HEK293 (cell line): ENCODE results near the gene CTNNB1.

ENCODE experiments used
- BCL11A ChIP-seq: fragments of 450-650 bp; formaldehyde crosslinking; IDR thresholded peaks from 2 replicates; pipeline ENCODE4 v1.5.1; 2016; ENCODE audit warnings: low read depth, missing biosample characterization, missing genetic modification characterization
- CTCF ChIP-seq: fragments of 450-650 bp; formaldehyde crosslinking; IDR thresholded peaks from 2 replicates; pipeline ENCODE4 v1.5.1; 2016; ENCODE audit warnings: missing biosample characterization, missing genetic modification characterization
- KLF1 ChIP-seq: fragments of 450-650 bp; formaldehyde crosslinking; IDR thresholded peaks from 2 replicates; pipeline ENCODE4 v1.5.1; 2016; ENCODE audit warnings: missing biosample characterization, missing genetic modification characterization
- KLF16 ChIP-seq: fragments of 450-650 bp; formaldehyde crosslinking; IDR thresholded peaks from 2 replicates; pipeline ENCODE4 v1.5.1; 2017; ENCODE audit warnings: missing biosample characterization, missing genetic modification characterization
- MEIS1 ChIP-seq: sonication (generic); formaldehyde crosslinking; IDR thresholded peaks from 2 replicates; pipeline ENCODE4 v1.8.1; 2022; ENCODE audit warnings: missing genetic modification reagents, mild to moderate bottlenecking, borderline replicate concordance
- OVOL3 ChIP-seq: fragments of 450-650 bp; formaldehyde crosslinking; IDR thresholded peaks from 2 replicates; pipeline ENCODE4 v1.5.1; 2016; ENCODE audit warnings: missing biosample characterization, missing genetic modification characterization
- SP3 ChIP-seq: fragments of 450-650 bp; formaldehyde crosslinking; IDR thresholded peaks from 2 replicates; pipeline ENCODE4 v1.5.1; 2016; ENCODE audit warnings: missing biosample characterization, missing genetic modification characterization
- TCF7L2 ChIP-seq: IDR thresholded peaks from 2 replicates; pipeline ENCODE4 v1.6.1; 2011; ENCODE audit warnings: low read depth, mild to moderate bottlenecking, inconsistent platforms, low read length, moderate library complexity, borderline replicate concordance
- ZBTB26 ChIP-seq: fragments of 450-650 bp; formaldehyde crosslinking; optimal IDR thresholded peaks from 2 replicates; pipeline ENCODE3; 2016; ENCODE audit warnings: missing biosample characterization, mild to moderate bottlenecking, missing genetic modification characterization
- ZBTB44 ChIP-seq: fragments of 450-650 bp; IDR thresholded peaks from 2 replicates; pipeline ENCODE4 v1.5.1; 2018; ENCODE audit warnings: missing biosample characterization, mild to moderate bottlenecking, missing genetic modification characterization
- ZEB2 ChIP-seq: fragments of 450-650 bp; formaldehyde crosslinking; IDR thresholded peaks from 2 replicates; pipeline ENCODE4 v1.5.1; 2016; ENCODE audit warnings: missing biosample characterization, missing genetic modification characterization
- ZNF10 ChIP-seq: fragments of 450-650 bp; formaldehyde crosslinking; IDR thresholded peaks from 2 replicates; pipeline ENCODE4 v1.5.1; 2017; ENCODE audit warnings: missing biosample characterization, missing genetic modification characterization
- ZNF2 ChIP-seq: fragments of 450-650 bp; formaldehyde crosslinking; IDR thresholded peaks from 2 replicates; pipeline ENCODE4 v1.5.1; 2016; ENCODE audit warnings: missing biosample characterization, missing genetic modification characterization
- ZNF221 ChIP-seq: fragments of 450-650 bp; formaldehyde crosslinking; IDR thresholded peaks from 2 replicates; pipeline ENCODE4 v1.5.1; 2017; ENCODE audit warnings: missing biosample characterization, missing genetic modification characterization, borderline replicate concordance
- ZNF324 ChIP-seq: fragments of 450-650 bp; formaldehyde crosslinking; IDR thresholded peaks from 2 replicates; pipeline ENCODE4 v1.5.1; 2016; ENCODE audit warnings: missing biosample characterization, missing genetic modification characterization
- ZNF362 ChIP-seq: fragments of 450-650 bp; formaldehyde crosslinking; IDR thresholded peaks from 2 replicates; pipeline ENCODE4 v1.5.1; 2016; ENCODE audit warnings: missing biosample characterization, missing genetic modification characterization
- ZNF398 ChIP-seq: fragments of 450-650 bp; formaldehyde crosslinking; IDR thresholded peaks from 2 replicates; pipeline ENCODE4 v1.5.1; 2017; ENCODE audit warnings: missing biosample characterization, missing genetic modification characterization
- ZNF501 ChIP-seq: fragments of 450-650 bp; formaldehyde crosslinking; IDR thresholded peaks from 2 replicates; pipeline ENCODE4 v1.5.1; 2016; ENCODE audit warnings: missing biosample characterization, missing genetic modification characterization
- ZNF529 ChIP-seq: fragments of 450-650 bp; formaldehyde crosslinking; IDR thresholded peaks from 2 replicates; pipeline ENCODE4 v1.5.1; 2017; ENCODE audit warnings: missing genetic modification characterization, missing biosample characterization; ENCODE audit not compliant: insufficient replicate concordance
- ZNF580 ChIP-seq: fragments of 450-650 bp; formaldehyde crosslinking; IDR thresholded peaks from 2 replicates; pipeline ENCODE4 v1.5.1; 2016; ENCODE audit warnings: missing biosample characterization, missing genetic modification characterization
- ZNF639 ChIP-seq: fragments of 450-650 bp; formaldehyde crosslinking; IDR thresholded peaks from 2 replicates; pipeline ENCODE4 v1.5.1; 2016; ENCODE audit warnings: missing biosample characterization, missing genetic modification characterization
- ZNF654 ChIP-seq: fragments of 450-650 bp; formaldehyde crosslinking; IDR thresholded peaks from 2 replicates; pipeline ENCODE4 v1.5.1; 2016; ENCODE audit warnings: low read depth, missing biosample characterization, missing genetic modification characterization
- ZNF692 ChIP-seq: fragments of 450-650 bp; formaldehyde crosslinking; IDR thresholded peaks from 2 replicates; pipeline ENCODE4 v1.5.1; 2016; ENCODE audit warnings: missing biosample characterization, missing genetic modification characterization

CTNNB1 gene

GRCh38 chr3:41159588-41160189 is 39.6 kb upstream of the CTNNB1 start (continued):
- peak; percentile 77; the same call in 1 of the 2 replicates for TF ChIP-seq ZNF2 (tag by site-specific recombination)
- 0 out of 2 replicates have a peak, but pooled peaks have one; percentile 22 for TF ChIP-seq ZNF324
- TF ChIP-seq SP3 (tag by site-specific recombination) = 0 out of 2 replicates have a peak, but pooled peaks have one; percentile 11
- 0 out of 2 replicates have a peak, but pooled peaks have one; percentile 16 for TF ChIP-seq TCF7L2
- TF ChIP-seq MEIS1 (CRISPR knock-in tag) = peak; percentile 38; the same call in 1 of the 2 replicates
- TF ChIP-seq ZNF501 (tag by site-specific recombination) = no peak
- TF ChIP-seq ZNF639 (tag by site-specific recombination) = peak; percentile 61; the same call in 1 of the 2 replicates
- peak; percentile 54; the same call in 1 of the 2 replicates for TF ChIP-seq BCL11A
- TF ChIP-seq ZEB2 (tag by site-specific recombination) = peak; percentile 62
- no peak for TF ChIP-seq CTCF (tag by site-specific recombination)
- TF ChIP-seq OVOL3 (tag by site-specific recombination) = no peak
- TF ChIP-seq ZNF529 (tag by site-specific recombination) = no peak
- peak; percentile 79 for TF ChIP-seq ZNF580 (tag by site-specific recombination)
- TF ChIP-seq ZNF398 = peak; percentile 44
- 0 out of 2 replicates have a peak, but pooled peaks have one; percentile 38 for TF ChIP-seq ZBTB44 (tag by site-specific recombination)
- TF ChIP-seq KLF16 = 0 out of 2 replicates have a peak, but pooled peaks have one; percentile 32
- 0 out of 2 replicates have a peak, but pooled peaks have one; percentile 17 for TF ChIP-seq ZNF10
- no peak for TF ChIP-seq ZNF221 (tag by site-specific recombination)
- peak; percentile 56; the same call in 1 of the 2 replicates for TF ChIP-seq ZNF692 (tag by site-specific recombination)
- no peak for TF ChIP-seq ZNF654 (tag by site-specific recombination)
- TF ChIP-seq ZNF362 (tag by site-specific recombination) = no peak
- peak; percentile 56 for TF ChIP-seq KLF1
- no peak for TF ChIP-seq ZBTB26 (tag by site-specific recombination)
